MCF 10A (cell line): ENCODE data around the gene SRSF3. TPM values are rescaled to one million over a fixed set of nuclear protein-coding genes. Genes with fewer than 3 reads are reported as not detected.
"Not testable (repeated sequence)": the region's sequence is repeated elsewhere in the genome, so short reads cannot be mapped to it uniquely, and the experiment has no call there.

Source experiments
- BruUV-seq: library from RNA; stranded (reverse); fragments of 400-500 nt; replicated peaks from 2 replicates; lab custom pipeline; 2021; lab: Mats Ljungman, UMichigan
- CTCF ChIA-PET: fragments of 300-600 bp; sonication (Branson Sonifier 250); formaldehyde crosslinking; extraction: SDS; loops from one replicate; lab custom pipeline; 2021; ENCODE audit warnings: antibody characterized with exemption, inconsistent platforms; lab: Yijun Ruan, JAX
- POLR2A ChIA-PET: fragments of 300-600, 350-650 bp; sonication (Branson Sonifier 250); formaldehyde crosslinking; extraction: SDS; loops from one replicate; lab custom pipeline; 2020; ENCODE audit warnings: antibody characterized with exemption, inconsistent platforms; lab: Yijun Ruan, JAX
- DNase-seq: peaks from one replicate; pipeline ENCODE4 v3.0.0-alpha.2; 2018; ENCODE audit not compliant: unreplicated experiment
- H3K27ac Mint-ChIP-seq: one replicate; pipeline ENCODE4 v1.8.0; 2022; ENCODE audit warnings: mild to moderate bottlenecking, low read depth, mixed read lengths; ENCODE audit not compliant: unreplicated experiment
- H3K27me3 Mint-ChIP-seq: one replicate; pipeline ENCODE4 v1.8.0; 2022; ENCODE audit warnings: mixed read lengths; ENCODE audit not compliant: insufficient read depth, unreplicated experiment
- H3K36me3 Mint-ChIP-seq: one replicate; pipeline ENCODE4 v1.8.0; 2022; ENCODE audit warnings: mild to moderate bottlenecking, moderate library complexity, mixed read lengths; ENCODE audit not compliant: insufficient read depth, unreplicated experiment
- H3K4me1 Mint-ChIP-seq: one replicate; pipeline ENCODE4 v1.8.0; 2022; ENCODE audit warnings: mixed read lengths; ENCODE audit not compliant: insufficient read depth, unreplicated experiment
- H3K4me3 Mint-ChIP-seq: one replicate; pipeline ENCODE4 v1.8.0; 2022; ENCODE audit warnings: mild to moderate bottlenecking, moderate library complexity, mixed read lengths; ENCODE audit not compliant: unreplicated experiment
- H3K9me3 Mint-ChIP-seq: one replicate; pipeline ENCODE4 v1.8.0; 2022; ENCODE audit warnings: mixed read lengths; ENCODE audit not compliant: unreplicated experiment
- CTCF ChIP-seq: fragments of 200-600 bp; IDR thresholded peaks from one replicate; pipeline ENCODE4 v1.8.0; 2022; ENCODE audit warnings: antibody characterized with exemption, mild to moderate bottlenecking; ENCODE audit not compliant: unreplicated experiment
- intact Hi-C: fragments of 100-400 bp; cut with micrococcal nuclease; formaldehyde crosslinking; loops from 2 replicates; pipeline ENCODE4 v1.14.1; 2022
- total RNA-seq: library from RNA; stranded (reverse); gene quantifications from 2 replicates; pipeline ENCODE4 v1.2.3, GENCODE V29; 2022

The SRSF3 gene
- total RNA-seq, 1 experiment from 2014 or later: 364 TPM

- ChIA-PET CTCF (interaction anchor here (1.1 to 1.2 kb wide), 2 partner anchors 116 to 149 kb away, joined by 3 read pairs; no protein-coding TSS in a partner anchor), POLR2A (interaction anchor here (0.7 to 8.0 kb wide), 7 partner anchors 13 to 229 kb away, joined by 3 to 203 read pairs (median 6); partner anchors contain the start of genes CDKN1A and SRSF3)
- Mint-ChIP-seq H3K4me3 (no peak overlapping the region), H3K27me3 (no peaks in the 10 kb centered on the region), H3K36me3 (peaks cover 83% of the 10 kb centered on the region), H3K9me3 (no peaks in the 10 kb centered on the region), H3K4me1 (peaks cover 25% of the 10 kb centered on the region), H3K27ac (no peak overlapping the region)
- no peak for DNase-seq
- intact Hi-C loops: no loop called here
- no peak for TF ChIP-seq CTCF
- BruUV-seq: no TSS peak
These were observed 16.8 kb downstream of the SRSF3 start for GRCh38 chr6:36610956-36611336.

GRCh38 chr6:36611679-36612078 lies 17.5 kb downstream of the SRSF3 start:
- intact Hi-C loops, H3K4me3 Mint-ChIP-seq, H3K27me3 Mint-ChIP-seq, H3K9me3 Mint-ChIP-seq, BruUV-seq, DNase-seq, H3K27ac Mint-ChIP-seq: not testable (repeated sequence)
- CTCF ChIA-PET: interaction anchor here (0.5 to 1.3 kb wide), 4 partner anchors 17 to 148 kb away, joined by 3 to 4 read pairs (median 3); no protein-coding TSS in a partner anchor
- POLR2A ChIA-PET: interaction anchor here (0.7 to 8.0 kb wide), 7 partner anchors 14 to 230 kb away, joined by 3 to 203 read pairs (median 4); partner anchors contain the start of genes CDKN1A and SRSF3
- Mint-ChIP-seq H3K36me3 (peaks cover 76% of the 10 kb centered on the region), H3K4me1 (peaks cover 27% of the 10 kb centered on the region)

GRCh38 chr6:36612101-36612625 lies 18.0 kb downstream of the SRSF3 start:
- CTCF ChIA-PET: interaction anchor here (0.5 to 1.3 kb wide), 6 partner anchors 18 to 147 kb away, joined by 3 to 4 read pairs (median 3); no protein-coding TSS in a partner anchor
- Mint-ChIP-seq H3K4me3 (no peak overlapping the region), H3K36me3 (peaks cover 71% of the 10 kb centered on the region)

GRCh38 chr6:36613200-36613995 lies 19.2 kb downstream of the SRSF3 start:
- Mint-ChIP-seq H3K27ac (no peak overlapping the region), H3K27me3 (no peaks in the 10 kb centered on the region), H3K4me1 (peaks cover 23% of the 10 kb centered on the region), H3K4me3 (no peak overlapping the region), H3K9me3 (no peaks in the 10 kb centered on the region), H3K36me3 (peaks cover 58% of the 10 kb centered on the region)
- POLR2A ChIA-PET: interaction anchor here (1.3 to 8.0 kb wide), 4 partner anchors 12 to 64 kb away, joined by 4 to 203 read pairs (median 52); partner anchors contain the start of genes CDKN1A and SRSF3
- no peak for DNase-seq
- BruUV-seq: no TSS peak
- TF ChIP-seq CTCF: no peak
- intact Hi-C loops: no loop called here
- CTCF ChIA-PET: interaction anchor here (0.6 to 3.3 kb wide), 5 partner anchors 63 to 152 kb away, joined by 3 to 25 read pairs (median 4); no protein-coding TSS in a partner anchor

More at GRCh38 chr6:36612101-36612625, 18.0 kb downstream of the SRSF3 start:
- Mint-ChIP-seq H3K27ac (no peak overlapping the region), H3K27me3 (no peaks in the 10 kb centered on the region), H3K4me1 (peaks cover 32% of the 10 kb centered on the region), H3K9me3 (no peaks in the 10 kb centered on the region)
- POLR2A ChIA-PET: interaction anchor here (1.1 to 8.0 kb wide), 5 partner anchors 13 to 68 kb away, joined by 4 to 203 read pairs (median 4); partner anchors contain the start of gene SRSF3
- TF ChIP-seq CTCF: no peak
- BruUV-seq: no TSS peak
- DNase-seq: no peak
- intact Hi-C loops: no loop called here
